Progenitor cell of endocrine pancreas (in vitro differentiated cells): ENCODE results near the gene GLMP. TPM values are rescaled to one million over a fixed set of nuclear protein-coding genes. Genes with fewer than 3 reads are reported as not detected.

Experiments
- DNase-seq: peaks from one replicate; pipeline ENCODE4 v3.0.0; 2021; ENCODE audit warnings: low spot score; ENCODE audit not compliant: unreplicated experiment
- H3K27ac Mint-ChIP-seq: 2 replicates; pipeline ENCODE4 v1.8.0; 2021; ENCODE audit warnings: mild to moderate bottlenecking, moderate library complexity, mixed read lengths
- H3K27me3 Mint-ChIP-seq: 2 replicates; pipeline ENCODE4 v1.8.0; 2021; ENCODE audit warnings: mixed read lengths
- H3K36me3 Mint-ChIP-seq: 2 replicates; pipeline ENCODE4 v1.8.0; 2022; ENCODE audit warnings: mixed read lengths; ENCODE audit not compliant: insufficient read depth
- H3K4me1 Mint-ChIP-seq: 2 replicates; pipeline ENCODE4 v1.8.0; 2021; ENCODE audit warnings: low read depth, mixed read lengths
- H3K4me3 Mint-ChIP-seq: 2 replicates; pipeline ENCODE4 v1.8.0; 2021; ENCODE audit warnings: low read depth, mild to moderate bottlenecking, moderate library complexity, mixed read lengths
- H3K9me3 Mint-ChIP-seq: 2 replicates; pipeline ENCODE4 v1.8.0; 2021; ENCODE audit warnings: low read depth, mixed read lengths
- CTCF ChIP-seq: fragments of 200-600 bp; sonication (generic); IDR thresholded peaks from one replicate; pipeline ENCODE4 v1.5.0; 2021; ENCODE audit warnings: antibody characterized with exemption, mild to moderate bottlenecking; ENCODE audit not compliant: unreplicated experiment
- total RNA-seq: library from RNA; stranded (reverse); gene quantifications from 2 replicates; pipeline ENCODE4 v1.2.1, GENCODE V29; 2021

The GLMP gene
- total RNA-seq, 1 donor from 2014 or later: 57.1 TPM

GRCh38 chr1:156246781-156247459 is 48.6 kb downstream of the GLMP start:
- no peak for DNase-seq
- Mint-ChIP-seq H3K36me3 (peaks cover 4% of the 10 kb centered on the region), H3K4me3 (no peak overlapping the region), H3K9me3 (no peaks in the 10 kb centered on the region), H3K4me1 (peaks cover 4% of the 10 kb centered on the region), H3K27me3 (no peaks in the 10 kb centered on the region), H3K27ac (no peak overlapping the region)
- no peak for TF ChIP-seq CTCF

GRCh38 chr1:156246241-156246780 is 49.2 kb downstream of the GLMP start:
- Mint-ChIP-seq H3K4me1 (peaks cover 4% of the 10 kb centered on the region), H3K27me3 (no peaks in the 10 kb centered on the region), H3K36me3 (peaks cover 4% of the 10 kb centered on the region), H3K27ac (peak overlapping the region; percentile 88), H3K9me3 (no peaks in the 10 kb centered on the region), H3K4me3 (peak overlapping the region; percentile 26)
- no peak for DNase-seq
- no peak for TF ChIP-seq CTCF

- peaks cover 4% of the 10 kb centered on the region for H3K4me1 Mint-ChIP-seq
- DNase-seq: no peak
- H3K4me3 Mint-ChIP-seq: peak overlapping the region; percentile 31
- TF ChIP-seq CTCF: no peak
- no peaks in the 10 kb centered on the region for H3K9me3 Mint-ChIP-seq
- H3K36me3 Mint-ChIP-seq: peaks cover 7% of the 10 kb centered on the region
- peak overlapping the region; percentile 88 for H3K27ac Mint-ChIP-seq
- no peaks in the 10 kb centered on the region for H3K27me3 Mint-ChIP-seq
Observed at GRCh38 chr1:156245451-156246232, 49.8 kb downstream of the GLMP start.

- DNase-seq: no peak
- peak overlapping the region; percentile 49 for H3K27ac Mint-ChIP-seq
- H3K4me1 Mint-ChIP-seq: peaks cover 4% of the 10 kb centered on the region
- no peaks in the 10 kb centered on the region for H3K9me3 Mint-ChIP-seq
- TF ChIP-seq CTCF: no peak
- H3K27me3 Mint-ChIP-seq: no peaks in the 10 kb centered on the region
- H3K4me3 Mint-ChIP-seq: no peak overlapping the region
- H3K36me3 Mint-ChIP-seq: peaks cover 7% of the 10 kb centered on the region
Observed at GRCh38 chr1:156244712-156245111, 50.8 kb downstream of the GLMP start.

GRCh38 chr1:156244126-156244525 is 51.4 kb downstream of the GLMP start:
- Mint-ChIP-seq H3K4me1 (peaks cover 4% of the 10 kb centered on the region), H3K27ac (no peak overlapping the region), H3K27me3 (no peaks in the 10 kb centered on the region), H3K4me3 (no peak overlapping the region), H3K9me3 (no peaks in the 10 kb centered on the region), H3K36me3 (peaks cover 6% of the 10 kb centered on the region)
- no peak for DNase-seq
- TF ChIP-seq CTCF: no peak
